ENCODE data around the gene DUSP1.

DUSP1 gene

GRCh38 chr5:172745406-172745805 is 25.6 kb downstream of the DUSP1 start:
- no peaks in the 10 kb centered on the region for H3K79me2 ChIP-seq (ENCODE audit: insufficient read depth, low read length)
- H3K9ac ChIP-seq (ENCODE audit: low read depth, low read length, poor library complexity, severe bottlenecking) = no peak overlapping the region
- no peaks in the 10 kb centered on the region for H4K20me1 ChIP-seq (ENCODE audit: insufficient read depth, low read length, poor library complexity, severe bottlenecking)
- no peaks in the 10 kb centered on the region for H3K9me2 ChIP-seq (replicated peaks; ENCODE audit: low read depth, low read length)
- TF ChIP-seq CTCF (conservative IDR thresholded peaks at IDR 0.05; ENCODE audit: low read length) (no peak), EZH2phosphoT487 (IDR thresholded peaks at IDR 0.05; ENCODE audit: borderline replicate concordance) (no peak)
- H3F3A ChIP-seq (ENCODE audit: low read depth) = no peaks in the 10 kb centered on the region
- H3K27me3 ChIP-seq (ENCODE audit: insufficient read depth, low read length, poor library complexity, severe bottlenecking) = no peaks in the 10 kb centered on the region
- H2AFZ ChIP-seq (ENCODE audit: low read length) = no peak overlapping the region
- H3K9me3 ChIP-seq (ENCODE audit: insufficient read depth, low read depth, low read length) = no peaks in the 10 kb centered on the region
- no peaks in the 10 kb centered on the region for H3K4me1 ChIP-seq (ENCODE audit: insufficient read depth, low read length, poor library complexity, severe bottlenecking)
- no peaks in the 10 kb centered on the region for H3K36me3 ChIP-seq (ENCODE audit: insufficient read depth, low read length)
- H3K4me2 ChIP-seq (ENCODE audit: low read depth, low read length, poor library complexity, severe bottlenecking) = no peak overlapping the region
- no peak overlapping the region for H3K4me3 ChIP-seq (ENCODE audit: low read length, poor library complexity, severe bottlenecking)

DNA sequence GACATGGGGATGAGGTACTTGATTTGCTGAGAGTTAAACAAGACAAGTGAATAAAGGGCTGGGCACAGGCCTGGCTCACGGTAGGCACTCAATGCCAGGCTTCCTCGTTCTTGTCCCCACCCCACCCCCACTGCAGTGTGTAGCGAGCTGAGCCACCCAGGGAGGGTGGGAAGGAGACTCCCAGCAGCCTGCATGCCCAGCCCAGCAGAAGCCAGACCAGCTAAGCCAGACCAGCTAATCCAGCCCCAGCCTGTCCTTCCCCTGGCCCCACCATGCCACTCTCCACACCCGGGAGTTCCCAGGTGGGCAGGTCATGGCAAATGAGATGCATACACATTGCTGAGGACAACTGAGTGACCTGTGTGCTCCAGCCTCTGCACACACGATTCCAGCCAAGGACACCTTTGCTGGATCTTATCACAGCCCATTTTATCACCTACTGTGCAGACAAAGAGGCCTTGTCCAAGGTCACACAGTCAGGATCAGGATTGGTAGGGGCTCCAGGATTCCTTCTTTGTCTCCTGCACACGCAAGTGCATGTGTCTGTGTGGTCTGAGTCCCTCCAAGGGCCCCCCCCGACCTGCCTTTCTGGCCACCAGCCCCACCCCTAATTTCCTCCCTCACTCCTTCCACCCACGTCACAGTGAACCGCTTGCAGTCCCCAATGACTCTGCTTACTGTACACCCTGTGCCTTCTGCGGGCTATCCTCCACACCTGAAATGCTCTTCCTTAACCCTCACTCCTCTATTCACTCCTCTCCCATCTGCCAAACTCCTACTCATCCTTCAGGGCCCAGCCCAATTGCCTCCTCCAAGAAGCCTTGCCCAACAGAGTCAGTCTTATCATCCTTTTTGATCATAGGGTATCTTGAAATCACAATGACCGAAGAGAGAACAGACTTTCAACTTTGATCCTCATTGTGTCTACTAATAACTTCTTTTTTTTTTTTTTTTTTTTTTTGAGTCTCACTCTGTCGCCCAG is 26.6 kb downstream of the DUSP1 start:
- no peaks in the 10 kb centered on the region for H3K27me3 ChIP-seq (ENCODE audit: insufficient read depth, low read length, poor library complexity, severe bottlenecking)
- no peak overlapping the region for H3K4me2 ChIP-seq (ENCODE audit: low read depth, low read length, poor library complexity, severe bottlenecking)
- no peak overlapping the region for H3K4me3 ChIP-seq (ENCODE audit: low read length, poor library complexity, severe bottlenecking)
- no peaks in the 10 kb centered on the region for H4K20me1 ChIP-seq (ENCODE audit: insufficient read depth, low read length, poor library complexity, severe bottlenecking)
- no peaks in the 10 kb centered on the region for H3K36me3 ChIP-seq (ENCODE audit: insufficient read depth, low read length)
- TF ChIP-seq CTCF (conservative IDR thresholded peaks at IDR 0.05; ENCODE audit: low read length) = no peak
- no peak for TF ChIP-seq EZH2phosphoT487 (IDR thresholded peaks at IDR 0.05; ENCODE audit: borderline replicate concordance)
- no peaks in the 10 kb centered on the region for H3K79me2 ChIP-seq (ENCODE audit: insufficient read depth, low read length)
- no peaks in the 10 kb centered on the region for H3K4me1 ChIP-seq (ENCODE audit: insufficient read depth, low read length, poor library complexity, severe bottlenecking)
- H2AFZ ChIP-seq (ENCODE audit: low read length) = no peak overlapping the region
- no peak overlapping the region for H3K9ac ChIP-seq (ENCODE audit: low read depth, low read length, poor library complexity, severe bottlenecking)
- H3K9me3 ChIP-seq (ENCODE audit: insufficient read depth, low read depth, low read length) = no peaks in the 10 kb centered on the region
- H3K9me2 ChIP-seq (replicated peaks; ENCODE audit: low read depth, low read length) = no peaks in the 10 kb centered on the region
- no peaks in the 10 kb centered on the region for H3F3A ChIP-seq (ENCODE audit: low read depth)

DNA sequence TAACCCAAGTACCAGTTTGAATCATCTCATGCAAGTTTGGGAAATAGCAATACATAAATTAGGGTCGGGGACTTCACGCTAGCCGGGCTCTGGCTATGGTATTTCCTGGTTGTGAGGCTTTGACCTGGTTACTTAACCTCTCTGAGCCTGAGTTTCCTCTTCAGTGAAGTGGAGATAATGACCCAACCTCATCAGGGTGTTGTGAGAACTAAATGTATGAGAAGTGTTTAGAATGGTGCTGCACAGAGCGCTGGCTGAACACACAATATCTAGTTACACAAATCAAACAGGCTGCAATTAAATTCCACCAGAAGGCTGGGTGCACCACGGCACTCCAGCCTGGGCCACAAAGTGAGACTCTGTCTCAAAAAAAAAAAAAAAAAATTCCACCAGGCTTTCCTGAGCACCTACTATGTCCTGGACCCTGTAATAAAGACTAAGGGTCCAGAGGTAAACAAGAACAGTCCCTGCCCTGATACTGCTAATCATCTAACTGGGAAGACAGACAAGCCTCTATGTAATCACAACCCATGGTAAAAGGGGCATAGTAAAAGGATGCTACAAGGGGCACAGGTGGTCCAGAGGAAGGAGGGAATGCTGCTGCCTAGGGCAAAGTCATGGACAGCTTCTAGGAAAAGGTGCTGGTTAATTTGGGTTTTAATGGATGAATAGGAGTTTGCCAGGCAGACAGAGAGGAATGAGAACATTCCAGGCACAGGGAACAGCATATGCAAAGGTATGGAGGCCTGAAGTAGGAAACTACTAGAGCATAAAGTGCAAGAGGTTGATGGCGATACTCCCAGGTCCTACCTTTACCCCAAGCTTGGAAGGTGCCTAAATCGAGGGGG is 27.7 kb downstream of the DUSP1 start:
- Histone ChIP-seq H3F3A (ENCODE audit: low read depth) (no peaks in the 10 kb centered on the region), H3K4me3 (ENCODE audit: low read length, poor library complexity, severe bottlenecking) (no peak overlapping the region), H3K9ac (ENCODE audit: low read depth, low read length, poor library complexity, severe bottlenecking) (no peak overlapping the region), H2AFZ (ENCODE audit: low read length) (no peak overlapping the region), H3K9me2 (replicated peaks; ENCODE audit: low read depth, low read length) (no peaks in the 10 kb centered on the region), H3K9me3 (ENCODE audit: insufficient read depth, low read depth, low read length) (no peaks in the 10 kb centered on the region), H3K79me2 (ENCODE audit: insufficient read depth, low read length) (no peaks in the 10 kb centered on the region), H3K36me3 (ENCODE audit: insufficient read depth, low read length) (no peaks in the 10 kb centered on the region), H3K4me1 (ENCODE audit: insufficient read depth, low read length, poor library complexity, severe bottlenecking) (no peaks in the 10 kb centered on the region), H4K20me1 (ENCODE audit: insufficient read depth, low read length, poor library complexity, severe bottlenecking) (no peaks in the 10 kb centered on the region), H3K4me2 (ENCODE audit: low read depth, low read length, poor library complexity, severe bottlenecking) (no peak overlapping the region), H3K27me3 (ENCODE audit: insufficient read depth, low read length, poor library complexity, severe bottlenecking) (no peaks in the 10 kb centered on the region)
- TF ChIP-seq CTCF (conservative IDR thresholded peaks at IDR 0.05; ENCODE audit: low read length) (no peak), EZH2phosphoT487 (IDR thresholded peaks at IDR 0.05; ENCODE audit: borderline replicate concordance) (no peak)
